Panc1 (cell line): ENCODE results near the gene AWAT2.

Experiments used
- CTCF ChIP-seq: fragments of 450-650 bp; IDR thresholded peaks from 2 replicates; pipeline ENCODE4 v1.5.1; 2017; ENCODE audit warnings: mild to moderate bottlenecking
- REST ChIP-seq, 2 experiments: IDR thresholded peaks; 2 replicates each; pipeline ENCODE4 v1.6.1; 2011 to 2012; ENCODE audit warnings: low read depth in 2 of 2, control low read depth in 1 of 2, low read length in 1 of 2, mild to moderate bottlenecking in 1 of 2, moderate library complexity in 1 of 2; ENCODE audit not compliant: insufficient read depth in 1 of 2

- no peak for TF ChIP-seq CTCF
- no peak for TF ChIP-seq REST (IDR thresholded peaks at IDR 0.05; ENCODE audit: insufficient read depth in 1 of 2, low read depth in 2 of 2, low read length in 1 of 2)
These were observed 27.1 kb downstream of the AWAT2 start for GRCh38 chrX:70022616-70023015.
